OCI-LY7 (cell line): ENCODE results near the gene RNF180. TPM values are rescaled to one million over a fixed set of nuclear protein-coding genes. Genes with fewer than 3 reads are reported as not detected.

Source experiments
- BruUV-seq: library from RNA; stranded (reverse); fragments of 400-500 nt; replicated peaks from 2 replicates; lab custom pipeline; 2021; lab: Mats Ljungman, UMichigan
- CTCF ChIA-PET: fragments of 300-600 bp; sonication (Branson Sonifier 250); formaldehyde crosslinking; loops from one replicate; lab custom pipeline; 2022; ENCODE audit warnings: antibody characterized with exemption; ENCODE audit not compliant: unreplicated experiment; lab: Charles Lee
- POLR2A ChIA-PET: fragments of 300-600 bp; sonication (Branson Sonifier 250); formaldehyde crosslinking; loops from one replicate; lab custom pipeline; 2022; ENCODE audit warnings: antibody characterized with exemption; lab: Charles Lee
- DNase-seq: peaks from one replicate; pipeline ENCODE4 v3.0.0-alpha.2; 2015; ENCODE audit warnings: low spot score
- H2AFZ ChIP-seq: fragments of 200-600 bp; sonication (generic), shearing (Covaris generic); 2 replicates; pipeline ENCODE4 v1.6.1; 2014; ENCODE audit warnings: mild to moderate bottlenecking, antibody characterized with exemption, low read length, moderate library complexity
- H3K27ac ChIP-seq: fragments of 200-600 bp; sonication (generic); 2 replicates; pipeline ENCODE4 v1.5.1; 2014; ENCODE audit warnings: mixed run types, low read depth, mild to moderate bottlenecking, moderate library complexity, low read length, inconsistent platforms; ENCODE audit not compliant: poor library complexity, severe bottlenecking
- H3K36me3 ChIP-seq: fragments of 200-600 bp; sonication (generic); 2 replicates; pipeline ENCODE4 v1.6.1; 2014; ENCODE audit warnings: mild to moderate bottlenecking, antibody characterized with exemption, low read length, moderate library complexity, mixed read lengths; ENCODE audit not compliant: insufficient read depth
- H3K4me1 ChIP-seq: fragments of 200-600 bp; sonication (generic); 2 replicates; pipeline ENCODE4 v1.5.1; 2014; ENCODE audit warnings: mild to moderate bottlenecking, low read length; ENCODE audit not compliant: insufficient read depth, poor library complexity, severe bottlenecking
- H3K4me2 ChIP-seq: fragments of 200-600 bp; sonication (generic); 2 replicates; pipeline ENCODE4 v1.6.1; 2014; ENCODE audit warnings: mild to moderate bottlenecking, low read length
- H3K4me3 ChIP-seq: fragments of 200-600 bp; sonication (generic); 2 replicates; pipeline ENCODE4 v1.5.1; 2014; ENCODE audit warnings: mild to moderate bottlenecking, low read depth, low read length; ENCODE audit not compliant: poor library complexity, severe bottlenecking
- H3K79me2 ChIP-seq: fragments of 200-600 bp; sonication (generic); 2 replicates; pipeline ENCODE4 v1.6.1; 2016; ENCODE audit warnings: low read depth, mild to moderate bottlenecking, low read length, moderate library complexity, mixed read lengths; ENCODE audit not compliant: insufficient read depth
- H3K9me2 ChIP-seq: fragments of 200-600 bp; sonication (generic); 2 replicates; pipeline ENCODE4 v1.6.1; 2016; ENCODE audit warnings: mild to moderate bottlenecking, low read length, mixed read lengths; ENCODE audit not compliant: insufficient read depth
- H3K9me3 ChIP-seq: fragments of 200-600 bp; sonication (generic); 2 replicates; pipeline ENCODE4 v1.6.1; 2014; ENCODE audit warnings: mild to moderate bottlenecking, mixed run types, low read length, mixed read lengths
- H4K20me1 ChIP-seq: fragments of 200-600 bp; sonication (generic); 2 replicates; pipeline ENCODE4 v1.6.1; 2014; ENCODE audit warnings: mild to moderate bottlenecking, antibody characterized with exemption, low read length, moderate library complexity, mixed read lengths; ENCODE audit not compliant: insufficient read depth
- CTCF ChIP-seq: fragments of 200-600 bp; sonication (generic); conservative IDR thresholded peaks from 2 replicates; pipeline ENCODE4 v1.5.1; 2014; ENCODE audit warnings: mild to moderate bottlenecking, antibody characterized with exemption, low read length, moderate library complexity, mixed read lengths
- EZH2phosphoT487 ChIP-seq: fragments of 200-600 bp; sonication (generic); IDR thresholded peaks from 2 replicates; pipeline ENCODE4 v1.6.1; 2018; ENCODE audit warnings: low read depth, borderline replicate concordance, mild to moderate bottlenecking, mixed run types, antibody characterized with exemption, low read length, moderate library complexity, mixed read lengths
- intact Hi-C: fragments of 100-400 bp; cut with micrococcal nuclease; formaldehyde crosslinking; loops from one replicate; pipeline ENCODE4 v1.10.0; 2022; ENCODE audit not compliant: unreplicated experiment
- total RNA-seq, 2 experiments: library from RNA; depleted of rRNA in 1 of 2; stranded (reverse); fragments of >200 nt in 1 of 2; shearing (Covaris generic) in 1 of 2; gene quantifications; 2 replicates each; pipeline ENCODE4 v1.2.3, GENCODE V29; 2014 to 2022

RNF180 gene
- total RNA-seq, 2 experiments from 2014 or later: not detected

GRCh38 chr5:64333886-64334285 is 168.2 kb downstream of the RNF180 start:
- CTCF ChIA-PET: no interaction called here
- no TSS peak for BruUV-seq

GRCh38 chr5:64339769-64340168 is 174.1 kb downstream of the RNF180 start:
- H3K79me2 ChIP-seq: no peaks in the 10 kb centered on the region
- no peak overlapping the region for H3K4me3 ChIP-seq
- H4K20me1 ChIP-seq: no peaks in the 10 kb centered on the region
- intact Hi-C loops: no loop called here
- H3K9me2 ChIP-seq: no peaks in the 10 kb centered on the region
- POLR2A ChIA-PET: no interaction called here
- CTCF ChIA-PET: no interaction called here
- no peak overlapping the region for H3K27ac ChIP-seq
- H3K4me2 ChIP-seq: no peak overlapping the region
- TF ChIP-seq EZH2phosphoT487 (no peak), CTCF (no peak)
- no TSS peak for BruUV-seq
- no peaks in the 10 kb centered on the region for H3K4me1 ChIP-seq
- no peaks in the 10 kb centered on the region for H3K9me3 ChIP-seq
- no peaks in the 10 kb centered on the region for H3K36me3 ChIP-seq
- no peak overlapping the region for H2AFZ ChIP-seq
- DNase-seq: no peak

More at GRCh38 chr5:64333886-64334285, 168.2 kb downstream of the RNF180 start:
- H3K4me2 ChIP-seq: no peak overlapping the region
- no peaks in the 10 kb centered on the region for H3K9me2 ChIP-seq
- POLR2A ChIA-PET: no interaction called here
- intact Hi-C loops: no loop called here
- H2AFZ ChIP-seq: no peak overlapping the region
- H3K27ac ChIP-seq: no peak overlapping the region
- TF ChIP-seq CTCF (no peak), EZH2phosphoT487 (no peak)
- H3K4me3 ChIP-seq: no peak overlapping the region
- H3K79me2 ChIP-seq: no peaks in the 10 kb centered on the region
- no peaks in the 10 kb centered on the region for H3K9me3 ChIP-seq
- no peaks in the 10 kb centered on the region for H3K36me3 ChIP-seq
- H3K4me1 ChIP-seq: no peaks in the 10 kb centered on the region
- no peaks in the 10 kb centered on the region for H4K20me1 ChIP-seq
- DNase-seq: no peak

GRCh38 chr5:64340293-64340692 is 174.7 kb downstream of the RNF180 start:
- POLR2A ChIA-PET: no interaction called here
- H3K4me3 ChIP-seq: no peak overlapping the region

More at GRCh38 chr5:64340293-64340692, 174.7 kb downstream of the RNF180 start:
- Histone ChIP-seq H3K9me2 (no peaks in the 10 kb centered on the region), H3K27ac (no peak overlapping the region), H3K4me1 (no peaks in the 10 kb centered on the region), H4K20me1 (no peaks in the 10 kb centered on the region), H3K9me3 (no peaks in the 10 kb centered on the region), H2AFZ (no peak overlapping the region), H3K4me2 (no peak overlapping the region), H3K79me2 (no peaks in the 10 kb centered on the region), H3K36me3 (no peaks in the 10 kb centered on the region)
- no TSS peak for BruUV-seq
- DNase-seq: no peak
- intact Hi-C loops: no loop called here
- TF ChIP-seq EZH2phosphoT487: no peak
- no peak for TF ChIP-seq CTCF
- CTCF ChIA-PET: no interaction called here
